ENCODE data around the gene TPP2.

Gene TPP2

DNA sequence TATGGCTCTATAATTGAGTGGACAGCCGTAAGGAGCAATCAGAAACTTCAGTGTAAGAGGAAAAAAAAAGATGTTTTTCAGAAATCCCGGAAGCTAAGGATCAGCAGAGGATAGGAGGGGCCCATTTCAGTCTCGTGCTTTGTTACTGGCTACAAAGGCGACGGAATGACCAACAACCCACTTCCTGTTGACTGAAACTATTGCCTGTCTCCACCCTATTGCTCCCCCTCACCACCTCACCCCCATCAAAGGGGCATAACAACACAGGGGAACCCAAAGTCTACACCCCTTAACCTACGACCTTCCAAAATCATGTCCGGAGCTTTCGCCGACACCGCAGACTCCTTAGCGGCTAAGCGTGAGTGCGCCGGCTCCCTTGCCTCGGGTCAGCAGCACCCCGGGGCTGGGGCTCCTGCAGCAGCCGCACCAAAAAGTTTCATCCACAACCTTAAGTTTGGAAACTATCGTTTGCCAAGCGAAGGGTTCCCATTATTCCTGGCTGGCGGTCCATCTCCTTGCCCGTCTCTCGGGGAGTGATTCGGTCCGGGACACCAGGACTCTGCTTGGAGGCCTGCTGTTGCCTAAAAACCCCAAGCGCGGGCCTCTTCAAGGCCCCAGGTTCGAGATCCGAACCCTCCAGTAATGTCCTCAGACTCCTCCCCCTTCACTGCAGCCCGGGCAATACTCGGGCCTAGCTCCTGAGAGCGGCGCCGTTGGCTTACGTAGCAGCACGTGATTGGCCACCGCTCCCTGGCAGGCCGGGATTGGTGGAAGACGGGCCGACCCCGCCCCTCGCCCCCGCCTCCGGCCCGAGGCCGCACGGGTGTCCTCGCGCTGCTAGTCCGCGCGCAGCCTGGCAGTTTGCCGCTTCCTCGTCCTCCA, at the start of gene TPP2:
Gene TPP2, plus strand, starts transcription at position 840 of the 882 bp plus-strand sequence. CDS start 53 bp downstream, outside the sequence.
- peak; percentile 92 for DNase-seq (ENCODE audit: low read depth, low spot score)
- peak within 1 kb of the TSS; percentile 95 for H3K27ac ChIP-seq

DNA sequence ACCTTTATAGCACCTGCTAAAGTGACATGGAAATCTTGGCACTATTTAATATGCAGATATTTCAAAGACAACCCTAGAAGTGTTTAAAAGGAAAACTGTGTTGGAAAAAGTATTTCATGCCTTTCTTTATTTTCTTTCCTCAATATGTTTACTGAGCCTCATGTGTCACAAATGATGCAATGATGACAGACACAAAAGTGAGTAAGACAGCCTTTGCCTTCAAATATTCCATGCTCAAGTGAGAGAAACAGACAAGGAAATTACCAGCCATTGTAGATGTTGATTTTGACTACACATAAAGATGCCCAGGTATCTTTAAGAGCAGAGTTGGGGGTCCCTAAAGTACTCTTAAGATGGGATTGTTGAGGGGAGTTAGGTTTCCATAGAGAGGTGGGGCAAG, 48.0 kb upstream of the TPP2 start:
- DNase-seq (ENCODE audit: low read depth, low spot score), result no peak
- H3K27ac ChIP-seq, result no peak overlapping the region

DNA sequence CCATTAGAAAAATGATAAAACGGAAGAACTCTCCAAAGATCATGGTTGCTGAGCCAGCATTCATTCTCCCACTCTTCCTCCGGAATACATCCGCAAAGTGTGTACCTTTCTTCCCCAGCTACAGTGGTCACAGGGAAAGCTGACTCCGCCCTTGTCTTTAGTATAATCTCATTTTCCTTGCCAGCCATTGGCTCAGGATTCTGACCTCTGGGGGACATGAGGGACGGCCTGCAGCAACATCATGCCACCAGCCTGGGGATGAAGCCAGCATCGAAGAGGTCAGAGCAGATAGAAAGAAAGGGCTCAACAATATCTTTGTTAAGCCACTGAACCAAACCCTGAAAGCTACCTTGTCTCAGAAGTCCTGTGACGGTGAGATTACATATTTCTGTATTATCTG, 46.3 kb upstream of the TPP2 start:
- DNase-seq (ENCODE audit: low read depth, low spot score), result no peak
- no peak overlapping the region for H3K27ac ChIP-seq

DNA sequence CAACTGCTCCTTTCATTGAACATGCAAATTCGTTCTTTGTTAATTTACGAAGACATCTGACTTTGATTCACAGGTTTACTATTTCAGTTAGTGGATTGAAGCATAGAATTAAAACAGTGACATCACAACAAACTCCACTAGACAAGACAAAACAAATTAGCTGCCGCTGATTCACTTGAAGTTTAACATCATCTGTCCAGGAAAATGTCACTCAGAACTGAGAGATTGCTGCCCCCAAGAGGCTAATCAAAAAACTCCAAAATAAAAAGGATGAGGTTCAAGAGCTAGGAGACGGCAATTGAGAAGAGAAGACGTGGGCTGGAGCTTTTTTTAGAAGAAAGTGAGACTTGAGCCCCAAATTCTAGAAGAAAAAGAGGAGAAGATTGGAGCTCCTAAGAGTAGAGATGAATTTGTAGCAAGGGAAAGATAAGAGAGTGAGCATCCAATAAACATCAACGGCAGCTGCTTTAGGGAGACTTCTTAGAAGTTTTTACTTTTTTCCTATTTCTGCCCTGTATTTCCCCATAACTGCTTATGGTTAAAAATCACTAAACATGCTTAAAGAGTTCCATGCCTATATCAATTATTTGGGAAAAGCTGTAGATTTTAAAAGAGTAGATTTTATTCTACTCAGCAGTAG, 40.8 kb upstream of the TPP2 start:
- peak; percentile 24 for DNase-seq (ENCODE audit: low read depth, low spot score)
- no peak overlapping the region for H3K27ac ChIP-seq

DNA sequence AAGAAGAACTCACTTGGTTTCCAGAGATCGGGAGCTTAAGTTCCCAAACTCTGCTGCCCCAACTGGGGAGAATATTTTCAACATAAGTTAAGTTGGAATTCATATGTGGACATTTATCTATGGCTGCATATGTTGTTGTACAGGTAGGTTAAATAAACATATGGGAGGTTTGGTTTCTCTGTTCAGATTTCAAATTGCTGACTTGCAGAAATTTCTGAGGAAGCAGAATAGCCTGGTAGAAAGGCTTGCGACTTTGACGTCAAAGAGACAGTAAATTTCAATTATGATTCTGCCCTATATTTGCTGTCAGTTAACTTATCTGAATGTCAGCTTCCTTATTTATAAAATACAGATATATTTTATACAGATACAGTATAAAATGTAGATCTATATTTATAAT, 40.0 kb upstream of the TPP2 start:
- no peak for DNase-seq (ENCODE audit: low read depth, low spot score)
- no peak overlapping the region for H3K27ac ChIP-seq

DNA sequence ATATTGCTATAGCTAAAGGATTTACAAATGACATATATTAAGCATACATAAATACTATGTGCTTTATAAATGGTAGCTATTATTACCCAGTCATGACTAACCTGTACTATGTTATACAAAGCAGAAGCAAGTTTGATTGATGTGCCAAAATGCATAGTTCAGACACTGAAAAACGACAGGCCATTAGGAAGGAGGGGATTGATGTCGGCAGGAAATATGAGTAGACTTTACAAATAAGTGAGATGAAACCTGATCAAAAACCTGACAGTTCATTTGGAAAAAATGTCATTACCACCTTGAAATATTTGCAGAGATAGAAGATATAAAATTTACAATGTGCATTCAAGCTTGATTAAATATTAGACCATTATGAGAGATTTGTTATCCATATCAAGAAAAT, 38.8 kb upstream of the TPP2 start:
- no peak overlapping the region for H3K27ac ChIP-seq
- no peak for DNase-seq (ENCODE audit: low read depth, low spot score)

DNA sequence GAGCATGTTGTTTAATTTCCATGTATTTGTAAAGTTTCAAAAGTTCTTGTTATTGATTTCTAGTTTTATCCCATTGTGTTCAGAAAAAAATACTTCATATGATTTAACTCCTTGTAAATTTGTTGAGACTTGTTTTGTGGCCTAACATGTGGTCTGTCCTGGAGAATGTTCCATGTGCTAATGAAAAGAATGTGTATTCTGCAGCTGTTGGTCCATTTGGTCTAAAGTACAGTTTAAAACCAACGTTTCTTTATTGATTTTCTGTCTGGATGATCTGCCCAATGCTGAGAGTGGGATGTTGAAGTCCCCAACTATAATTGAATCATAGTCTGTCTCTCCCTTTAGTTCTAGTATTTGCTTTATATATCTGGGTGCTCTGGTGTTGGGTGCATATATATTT, 34.9 kb upstream of the TPP2 start:
- no peak overlapping the region for H3K27ac ChIP-seq
- no peak for DNase-seq (ENCODE audit: low read depth, low spot score)

DNA sequence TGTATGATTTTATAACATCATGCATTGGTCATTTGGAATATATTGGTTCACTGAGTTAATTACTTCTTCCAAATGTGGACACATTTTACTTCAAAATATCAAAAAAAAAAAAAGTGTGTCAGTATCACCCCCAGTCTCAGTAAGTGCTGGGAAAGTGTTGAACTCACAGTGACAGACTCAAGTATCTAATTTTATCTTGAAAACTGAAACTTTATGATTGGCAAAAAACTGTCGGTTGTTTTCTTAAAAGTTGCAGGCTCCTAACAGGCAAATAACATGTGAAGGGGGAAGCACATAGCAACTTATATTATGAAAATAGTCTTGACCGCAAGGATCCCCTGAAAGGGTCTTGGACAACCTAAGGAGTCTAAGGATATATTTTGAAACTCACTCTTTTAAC, 33.5 kb upstream of the TPP2 start:
- DNase-seq (ENCODE audit: low read depth, low spot score), result no peak
- no peak overlapping the region for H3K27ac ChIP-seq

DNA sequence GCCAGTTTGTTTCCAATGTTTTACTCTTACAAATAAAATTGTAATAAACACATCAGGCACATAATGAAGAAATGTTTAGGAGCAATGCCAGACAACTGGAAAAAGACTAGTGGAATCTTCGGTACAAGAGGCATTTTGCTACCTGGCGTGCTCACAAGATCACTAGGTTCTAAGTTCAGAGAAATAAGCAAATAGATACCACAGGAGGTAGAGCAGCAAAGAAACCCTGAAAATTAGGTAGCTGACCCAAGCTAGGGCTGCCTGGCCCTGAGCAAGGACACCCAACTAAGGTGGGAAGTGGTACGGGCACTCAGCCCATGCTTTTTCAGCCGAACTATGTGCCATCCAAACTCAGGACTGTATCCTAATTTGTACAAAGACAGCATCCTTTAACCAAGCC, 32.2 kb upstream of the TPP2 start:
- no peak for DNase-seq (ENCODE audit: low read depth, low spot score)
- H3K27ac ChIP-seq, result no peak overlapping the region

DNA sequence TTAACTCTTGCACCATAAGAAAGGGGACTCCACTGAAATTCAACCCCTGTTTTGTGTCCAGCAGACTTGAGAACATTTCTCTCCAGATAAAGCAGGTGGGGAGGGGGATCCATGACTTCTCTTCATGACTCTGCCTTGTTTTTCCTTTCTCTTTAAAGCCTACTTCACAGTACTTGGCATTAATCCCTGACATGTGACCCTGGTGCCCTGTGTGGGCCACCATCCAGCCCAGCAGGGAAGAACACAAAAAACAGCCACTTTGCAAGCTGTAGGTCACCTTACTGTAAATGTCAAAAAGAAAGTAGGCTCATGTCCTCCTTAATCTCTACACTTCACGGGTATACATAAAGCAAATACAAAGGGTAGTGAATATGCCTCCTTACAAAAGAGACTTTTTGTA, 30.3 kb upstream of the TPP2 start:
- no peak overlapping the region for H3K27ac ChIP-seq
- no peak for DNase-seq (ENCODE audit: low read depth, low spot score)

DNA sequence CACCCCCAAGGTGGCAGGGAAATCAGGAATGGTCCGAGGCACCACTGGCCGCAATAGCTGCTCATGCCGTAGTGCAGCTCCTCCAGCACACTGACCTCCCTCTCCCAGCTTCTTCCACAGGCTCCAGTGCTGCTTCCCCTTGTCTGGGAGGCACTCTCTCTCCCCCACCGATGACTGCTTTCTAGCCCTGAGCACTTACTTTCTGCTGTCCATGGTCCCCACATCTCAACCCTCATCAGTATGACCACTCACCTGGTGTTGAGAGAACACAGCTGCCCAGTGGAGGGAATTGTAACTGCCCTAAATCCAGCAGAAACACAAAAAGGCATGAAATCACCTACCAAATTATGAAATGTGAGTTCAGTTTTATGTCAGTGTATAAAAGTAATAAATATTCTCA, 28.9 kb upstream of the TPP2 start:
- no peak overlapping the region for H3K27ac ChIP-seq
- no peak for DNase-seq (ENCODE audit: low read depth, low spot score)

DNA sequence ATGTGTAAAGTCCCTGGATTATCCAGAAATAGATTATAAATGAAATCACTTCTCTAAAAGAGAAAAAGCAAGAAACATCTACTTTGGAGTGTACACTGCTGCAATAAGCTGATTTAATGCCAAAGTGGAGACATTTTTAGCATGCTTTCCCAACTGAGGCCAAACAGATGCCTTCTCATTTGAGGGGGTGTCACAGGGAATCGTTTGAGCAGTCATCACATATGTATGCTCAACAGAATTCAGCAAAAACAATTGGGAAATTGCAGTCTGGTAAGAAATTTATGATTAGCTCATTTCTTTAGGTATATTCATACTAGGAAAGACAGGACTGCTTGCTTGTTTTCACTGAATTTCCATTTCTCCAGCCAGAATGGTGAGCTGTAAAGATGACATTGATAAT, 27.3 kb upstream of the TPP2 start:
- DNase-seq (ENCODE audit: low read depth, low spot score), result no peak
- H3K27ac ChIP-seq, result no peak overlapping the region

DNA sequence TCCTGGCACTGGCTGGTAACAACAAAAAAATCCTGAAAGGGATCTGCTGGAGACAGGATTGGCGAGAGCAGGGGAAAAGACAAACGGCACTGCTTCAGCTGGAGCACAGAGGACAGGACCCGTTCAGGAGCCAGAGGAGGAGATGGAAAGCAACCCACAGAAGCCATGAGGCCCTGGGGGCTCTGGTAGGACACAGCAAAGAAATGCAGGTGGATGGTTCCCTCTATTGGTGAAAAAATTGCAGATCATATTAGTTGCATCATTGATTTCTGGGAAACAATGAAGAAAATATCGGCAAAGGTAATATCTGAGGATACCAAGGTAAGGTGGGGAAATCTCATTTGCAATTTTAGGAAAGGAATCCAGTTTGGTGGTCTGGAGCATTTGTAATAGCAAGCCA, 25.7 kb upstream of the TPP2 start:
- H3K27ac ChIP-seq, result no peak overlapping the region
- DNase-seq (ENCODE audit: low read depth, low spot score), result no peak

DNA sequence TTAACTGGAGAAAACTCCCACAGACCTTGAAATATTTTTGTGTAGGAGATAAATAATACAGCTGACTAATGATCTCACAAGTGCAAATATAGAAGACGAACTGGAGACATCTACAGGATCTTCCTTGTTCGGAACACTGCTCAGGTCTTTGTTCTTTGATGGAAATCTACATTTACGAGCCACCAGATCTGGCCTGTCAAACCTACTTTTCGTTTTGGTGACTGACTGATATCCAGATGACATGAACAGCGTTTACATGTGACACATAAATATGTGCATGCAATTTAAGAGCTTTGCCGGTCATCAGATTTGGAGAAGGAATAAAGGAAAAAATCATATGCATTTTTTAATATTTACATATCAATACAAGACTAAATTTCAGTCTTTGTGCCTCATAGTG, 24.5 kb upstream of the TPP2 start:
- no peak for DNase-seq (ENCODE audit: low read depth, low spot score)
- no peak overlapping the region for H3K27ac ChIP-seq

DNA sequence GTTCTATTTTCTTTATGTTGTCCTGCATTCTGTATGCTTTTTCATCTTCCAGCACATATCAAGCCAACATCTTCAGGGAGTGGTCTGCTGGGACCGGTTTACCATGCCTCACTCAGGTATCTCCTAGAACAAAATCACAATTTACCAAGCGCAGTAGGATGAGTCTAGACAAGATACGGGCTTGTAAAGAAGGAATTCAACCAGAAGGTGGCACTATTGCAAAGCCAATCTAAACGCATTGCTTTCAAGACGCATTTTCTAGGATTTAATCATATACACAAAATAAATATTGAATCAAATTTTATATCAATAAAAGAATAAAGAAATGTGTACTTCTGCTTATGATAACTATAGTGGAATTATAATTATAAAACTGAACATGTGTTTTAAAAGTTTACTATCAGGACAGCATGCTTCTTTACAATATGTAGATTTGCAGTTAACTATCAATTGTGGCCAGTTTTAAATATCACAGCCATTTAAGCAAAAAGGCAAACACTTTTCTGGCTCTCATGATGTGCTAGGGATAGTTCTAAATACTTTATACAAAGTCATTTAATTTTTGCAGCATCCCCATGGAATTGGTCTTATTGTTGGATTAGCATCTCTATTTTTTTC, 16.1 kb upstream of the TPP2 start:
- H3K27ac ChIP-seq, result no peak overlapping the region
- DNase-seq (ENCODE audit: low read depth, low spot score), result no peak

DNA sequence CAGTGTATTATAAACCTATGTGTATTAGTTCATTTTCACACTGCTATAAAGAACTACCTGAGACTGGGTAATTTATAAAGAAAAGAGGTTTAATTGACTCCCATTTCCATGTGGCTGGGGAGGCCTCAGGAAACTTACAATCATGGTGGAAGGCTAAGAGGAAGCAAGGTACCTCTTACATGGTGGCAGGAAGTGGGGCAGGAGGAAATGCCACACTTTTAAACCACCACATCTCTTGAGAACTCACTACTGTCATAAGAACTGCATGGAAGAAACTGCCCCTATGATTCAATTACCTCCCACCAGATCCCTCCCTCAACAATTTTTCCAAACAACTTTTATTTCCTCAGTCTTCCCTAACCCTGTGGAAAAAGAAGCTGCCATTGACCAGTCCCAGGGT, 14.5 kb upstream of the TPP2 start:
- DNase-seq (ENCODE audit: low read depth, low spot score), result no peak
- H3K27ac ChIP-seq, result no peak overlapping the region

DNA sequence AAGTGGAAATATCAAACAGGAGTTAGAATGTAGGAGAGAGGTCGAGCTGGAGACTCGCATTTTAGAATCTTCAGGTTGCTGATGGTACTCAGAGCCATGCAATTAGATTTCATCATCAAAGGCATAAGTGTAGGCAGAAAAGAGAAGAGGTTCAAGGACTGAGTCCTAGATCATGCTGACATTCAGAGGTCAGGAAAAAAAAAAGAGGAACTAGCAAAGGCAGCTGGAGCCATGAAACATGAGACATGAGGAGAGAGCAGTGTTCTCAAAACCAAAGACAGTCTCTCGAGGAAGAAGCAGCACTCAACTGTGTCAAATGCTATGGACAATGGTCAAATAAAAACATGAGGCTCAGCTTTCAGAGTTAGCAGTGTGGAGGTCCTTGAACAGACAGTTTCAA, 12.4 kb upstream of the TPP2 start:
- H3K27ac ChIP-seq, result no peak overlapping the region
- no peak for DNase-seq (ENCODE audit: low read depth, low spot score)

DNA sequence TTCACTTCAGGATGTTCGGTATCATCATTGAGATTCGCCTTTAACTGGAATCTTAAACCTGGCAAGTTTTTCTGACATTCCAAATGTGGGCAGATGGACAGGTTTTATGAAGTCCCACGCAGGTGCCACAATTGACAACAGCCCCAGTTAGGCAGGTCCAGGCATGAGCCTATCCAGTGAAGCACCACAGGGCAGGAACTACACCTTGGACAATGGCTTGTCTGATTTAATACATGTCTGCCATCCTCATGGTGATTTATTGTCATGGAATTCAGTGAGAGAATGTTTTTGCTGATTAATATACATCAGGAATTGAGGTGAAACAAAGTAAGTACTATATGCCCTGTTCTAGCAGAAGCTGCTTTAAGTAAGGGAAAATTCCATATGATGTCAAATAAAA, 10.2 kb upstream of the TPP2 start:
- H3K27ac ChIP-seq, result peak overlapping the region; percentile 47
- DNase-seq (ENCODE audit: low read depth, low spot score), result no peak

DNA sequence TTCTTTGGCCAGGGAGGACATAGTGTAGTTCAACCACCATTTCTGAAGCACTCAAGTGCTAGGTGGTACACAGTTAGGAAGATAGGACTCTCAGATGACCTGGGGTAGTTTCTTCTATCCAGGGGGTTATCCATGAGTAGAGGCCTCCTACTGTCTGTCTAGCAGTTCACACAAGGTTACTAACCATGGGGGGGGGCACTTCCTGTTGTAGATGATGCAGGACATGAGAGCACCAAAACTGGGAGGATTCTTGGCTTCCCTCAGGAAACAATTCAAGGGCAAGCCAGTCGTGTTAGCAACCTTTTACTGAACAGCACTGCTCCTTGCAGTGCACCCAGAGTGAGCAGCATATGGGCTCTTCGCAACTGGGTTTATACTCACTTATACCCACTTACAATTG, 8.9 kb upstream of the TPP2 start:
- no peak for DNase-seq (ENCODE audit: low read depth, low spot score)

DNA sequence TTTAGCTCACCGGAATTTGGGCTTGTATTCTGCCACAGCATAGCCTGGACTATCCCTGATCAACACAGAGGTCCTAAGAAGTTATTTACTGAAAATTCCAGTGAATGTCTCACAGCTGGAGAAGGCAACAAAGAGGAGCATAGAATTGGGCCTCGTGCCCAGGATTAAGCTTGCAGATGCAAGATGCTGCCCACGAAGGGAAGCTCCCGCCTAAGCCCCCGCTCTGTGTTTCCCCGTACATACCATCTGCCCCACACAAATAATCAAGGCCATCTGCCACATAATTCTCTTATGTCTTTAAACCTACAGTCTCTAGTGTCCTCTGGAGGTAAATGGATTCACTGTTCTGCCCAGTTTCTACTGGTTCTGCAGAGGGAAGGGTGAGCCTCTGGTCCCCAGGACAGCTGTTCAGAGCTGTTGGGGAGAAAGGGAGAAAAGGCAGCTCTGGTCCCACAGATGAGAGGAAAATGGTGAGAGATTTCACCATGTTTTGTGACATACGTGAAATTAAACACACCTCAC, 7.4 kb upstream of the TPP2 start:
- no peak for DNase-seq (ENCODE audit: low read depth, low spot score)
- no peak overlapping the region for H3K27ac ChIP-seq

More for the DNA sequence above, 8.9 kb upstream of the TPP2 start:
- no peak overlapping the region for H3K27ac ChIP-seq

All from epithelial cell of prostate (primary cell).